ENCODE data around the gene STX8. TPM values are rescaled to one million over a fixed set of nuclear protein-coding genes. Genes with fewer than 3 reads are reported as not detected.

Gene STX8
- total RNA-seq, 1 experiment from 2014 or later: 38.8 TPM

DNA sequence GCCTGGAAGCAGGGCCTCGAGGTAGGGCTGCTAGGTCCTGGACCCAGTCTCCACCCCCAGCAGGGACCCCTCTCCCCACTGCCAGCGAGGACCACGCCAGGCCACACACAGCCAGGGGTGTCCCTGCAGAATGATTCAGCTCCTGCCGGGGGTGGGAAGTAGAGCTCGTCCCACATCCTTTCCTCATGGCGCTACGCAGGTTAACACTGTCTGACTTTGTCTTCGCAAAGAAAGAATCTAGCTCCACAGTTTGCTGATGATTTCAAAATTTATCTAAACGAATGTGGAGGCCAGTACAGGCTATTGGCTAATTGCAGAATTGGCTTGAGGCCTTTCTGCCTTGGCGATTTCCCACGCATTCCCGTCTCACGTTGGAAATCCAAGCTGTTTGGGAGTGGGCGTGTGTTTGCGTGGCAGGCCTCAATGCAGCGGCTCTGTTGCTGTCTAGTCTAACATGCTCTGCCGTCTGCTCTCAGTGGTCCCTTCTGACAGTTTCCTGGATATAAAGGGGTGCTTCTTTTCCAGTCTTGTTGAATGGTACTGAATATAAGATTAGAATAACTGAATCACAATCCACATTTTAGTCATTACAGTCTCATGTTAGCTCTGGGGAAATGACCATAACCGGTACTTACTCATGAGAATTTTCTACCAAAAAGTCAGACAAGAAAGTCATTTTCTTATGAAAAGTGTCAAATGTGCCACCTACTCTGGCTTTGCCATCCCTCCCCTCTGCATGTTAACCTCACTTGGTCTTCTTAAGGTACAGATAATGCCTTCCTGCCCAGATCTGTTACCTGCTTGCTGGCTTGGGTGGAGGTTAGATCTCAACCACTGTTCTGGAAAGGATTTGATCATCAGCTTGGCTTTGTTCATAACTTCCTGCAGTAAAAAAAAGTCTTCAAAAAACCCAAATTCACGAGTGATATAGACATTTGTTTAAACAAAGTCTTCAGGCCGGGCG, 301.9 kb downstream of the STX8 start:
- POLR2A ChIA-PET: no interaction called here
- Histone ChIP-seq H3K4me1 (ENCODE audit: control insufficient read depth in 1 of 2, insufficient read depth in 2 of 2, low read length in 2 of 2) (no peaks in the 10 kb centered on the region), H3K79me2 (ENCODE audit: insufficient read depth, low read length) (no peaks in the 10 kb centered on the region), H3K9ac (ENCODE audit: low read length) (no peak overlapping the region), H3K27ac (ENCODE audit: low read depth, low read length) (no peak overlapping the region), H3K36me3 (ENCODE audit: control insufficient read depth in 1 of 2, insufficient read depth in 2 of 2, low read length in 2 of 2) (no peaks in the 10 kb centered on the region), H3K9me3 (ENCODE audit: control insufficient read depth in 1 of 2, insufficient read depth in 1 of 2, low read depth in 1 of 2, low read length in 2 of 2) (no peaks in the 10 kb centered on the region), H2AFZ (ENCODE audit: low read depth, low read length, poor library complexity, severe bottlenecking) (no peak overlapping the region), H3K4me2 (ENCODE audit: low read length) (no peak overlapping the region), H3K27me3 (ENCODE audit: insufficient read depth, low read length) (no peaks in the 10 kb centered on the region), H3K9me2 (ENCODE audit: insufficient read depth) (no peaks in the 10 kb centered on the region), H4K20me1 (ENCODE audit: insufficient read depth) (no peaks in the 10 kb centered on the region), H3K4me3 (replicated peaks in 1 of 2; ENCODE audit: low read depth in 1 of 2, low read length in 2 of 2) (no peak overlapping the region)
- no peak for DNase-seq (ENCODE audit: low read depth, low spot score)
- ATAC-seq: no peak
- intact Hi-C loops (cut with micrococcal nuclease): no loop called here
- no TSS peak for BruUV-seq (replicated peaks)
- CTCF ChIA-PET: no interaction called here
- TF ChIP-seq ZFX (IDR thresholded peaks at IDR 0.05) (no peak), YY1 (IDR thresholded peaks at IDR 0.05; ENCODE audit: extremely low read depth, insufficient replicate concordance, low read depth, low read length) (no peak), SIN3A (IDR thresholded peaks at IDR 0.05; ENCODE audit: low read depth) (no peak), JUND (IDR thresholded peaks at IDR 0.05) (no peak)
- TF ChIP-seq, protein P1, sequence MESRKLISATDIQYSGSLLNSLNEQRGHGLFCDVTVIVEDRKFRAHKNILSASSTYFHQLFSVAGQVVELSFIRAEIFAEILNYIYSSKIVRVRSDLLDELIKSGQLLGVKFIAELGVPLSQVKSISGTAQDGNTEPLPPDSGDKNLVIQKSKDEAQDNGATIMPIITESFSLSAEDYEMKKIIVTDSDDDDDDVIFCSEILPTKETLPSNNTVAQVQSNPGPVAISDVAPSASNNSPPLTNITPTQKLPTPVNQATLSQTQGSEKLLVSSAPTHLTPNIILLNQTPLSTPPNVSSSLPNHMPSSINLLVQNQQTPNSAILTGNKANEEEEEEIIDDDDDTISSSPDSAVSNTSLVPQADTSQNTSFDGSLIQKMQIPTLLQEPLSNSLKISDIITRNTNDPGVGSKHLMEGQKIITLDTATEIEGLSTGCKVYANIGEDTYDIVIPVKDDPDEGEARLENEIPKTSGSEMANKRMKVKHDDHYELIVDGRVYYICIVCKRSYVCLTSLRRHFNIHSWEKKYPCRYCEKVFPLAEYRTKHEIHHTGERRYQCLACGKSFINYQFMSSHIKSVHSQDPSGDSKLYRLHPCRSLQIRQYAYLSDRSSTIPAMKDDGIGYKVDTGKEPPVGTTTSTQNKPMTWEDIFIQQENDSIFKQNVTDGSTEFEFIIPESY (IDR thresholded peaks at IDR 0.05; ENCODE audit: extremely low read depth, insufficient replicate concordance, low read length): no peak
- RAD21 ChIA-PET (ENCODE audit: low non-redundant PET in 1 of 2, low total read pairs in 2 of 2, uncharacterized antibody in 2 of 2, unreplicated experiment in 2 of 2): no interaction called here
